Body of pancreas (tissue), 4 donors: Measurements from ENCODE around the gene PANX3. TPM values are rescaled to one million over a fixed set of nuclear protein-coding genes. Genes with fewer than 3 reads are reported as not detected.

ENCODE experiments used
- ATAC-seq: fragments of 150-250 bp; one replicate; pipeline ENCODE4 v1.9.1; 2016
- DNase-seq, 4 donors: peaks; one replicate each; pipeline ENCODE4 v3.0.0-alpha.2; 2019
- H3K27ac ChIP-seq, 4 donors: fragments of 200-600 bp; sonication (generic); 1 replicate in 3 of 4; 2 replicates in 1 of 4; pipeline versions ENCODE4 v1.5.1 to v1.6.1; 2016 to 2019; ENCODE audit warnings: mild to moderate bottlenecking in 1 of 4, mixed read lengths in 1 of 4, moderate library complexity in 1 of 4
- H3K27me3 ChIP-seq, 2 donors: fragments of 200-600 bp; sonication (generic); one replicate each; pipeline ENCODE4 v1.6.0; 2016; ENCODE audit warnings: mild to moderate bottlenecking in 1 of 2
- H3K36me3 ChIP-seq, 2 donors: fragments of 200-600 bp; sonication (generic); replicated peaks in 1 of 2; 2 replicates each; pipeline ENCODE4 v1.5.1; 2016; ENCODE audit warnings: low read depth in 2 of 2; ENCODE audit not compliant: insufficient read depth in 1 of 2
- H3K4me1 ChIP-seq: fragments of 200-600 bp; sonication (generic); one replicate; pipeline ENCODE4 v1.6.0; 2016
- H3K4me3 ChIP-seq, 2 donors: fragments of 200-600 bp; sonication (generic); 1 replicate in 1 of 2; 2 replicates in 1 of 2; pipeline ENCODE4 v1.5.1; 2016 to 2019
- H3K9me3 ChIP-seq, 3 donors: fragments of 200-600 bp; sonication (generic); 1 replicate in 2 of 3; 2 replicates in 1 of 3; pipeline ENCODE4 v1.5.1; 2016
- CTCF ChIP-seq, 7 experiments: fragments of 450-650 bp in 4 of 7; fragments of 200-600 bp in 3 of 7; sonication (generic) in 3 of 7; IDR thresholded peaks; one replicate each; pipeline ENCODE4 v1.5.1; 2016 to 2019; ENCODE audit warnings: antibody characterized with exemption in 7 of 7
- POLR2A ChIP-seq, 3 donors: fragments of 450-650 bp; IDR thresholded peaks; one replicate each; pipeline ENCODE4 v1.6.1; 2016; ENCODE audit warnings: antibody characterized with exemption in 3 of 3, mild to moderate bottlenecking in 2 of 3
- WGBS, 2 donors: methylation state at CpG; one replicate each; pipeline ENCODE4 v1.1.5; 2017; 5-methylcytosine and 5-hydroxymethylcytosine counted together
- intact Hi-C: fragments of 100-400 bp; cut with DNase I; formaldehyde crosslinking; loops from one replicate; pipeline ENCODE4 v1.15.1; 2023
- total RNA-seq, 2 donors: library from RNA; depleted of rRNA; stranded (reverse); fragments of >200 nt; gene quantifications; one replicate each; pipeline ENCODE4 v1.1.0, GENCODE V29; 2016

The PANX3 gene
- total RNA-seq, 2 donors from 2014 or later: not detected

GRCh38 chr11:124643605-124644425 is 32.6 kb downstream of the PANX3 start:
- Histone ChIP-seq H3K9me3 (no peaks in the 10 kb centered on the region), H3K4me1 (peaks cover 7% of the 10 kb centered on the region), H3K4me3 (no peak overlapping the region), H3K27me3 (no peaks in the 10 kb centered on the region), H3K36me3 (no peaks in the 10 kb centered on the region), H3K27ac (no peak overlapping the region)
- TF ChIP-seq POLR2A (IDR thresholded peaks at IDR 0.05): no peak
- no peak for TF ChIP-seq CTCF (IDR thresholded peaks at IDR 0.05)
- no peak for ATAC-seq
- WGBS, 2 donors: 22 to 27% methylated on average over 3 of the region's 3 CpGs
- intact Hi-C loops: loop anchor here (10.0 kb wide), 1 partner anchor 761 kb away; no protein-coding TSS in a partner anchor
- DNase-seq: no peak

GRCh38 chr11:124644426-124645280 is 33.4 kb downstream of the PANX3 start:
- intact Hi-C loops: loop anchor here (10.0 kb wide), 1 partner anchor 760 kb away; no protein-coding TSS in a partner anchor
- WGBS, 2 donors: 16 to 19% methylated on average over 16 of the region's 16 CpGs
- TF ChIP-seq CTCF (IDR thresholded peaks at IDR 0.05) (peak; percentile 67 to 88 (median 84)), POLR2A (IDR thresholded peaks at IDR 0.05) (no peak)
- DNase-seq: peak; percentile 59 to 73 (median 70)
- no peak overlapping the region for H3K4me3 ChIP-seq
- peaks cover 7% of the 10 kb centered on the region for H3K4me1 ChIP-seq
- ATAC-seq: peak; percentile 97
- no peaks in the 10 kb centered on the region for H3K9me3 ChIP-seq
- no peaks in the 10 kb centered on the region for H3K27me3 ChIP-seq
- H3K36me3 ChIP-seq: no peaks in the 10 kb centered on the region
- no peak overlapping the region for H3K27ac ChIP-seq

GRCh38 chr11:124646148-124646547 is 34.9 kb downstream of the PANX3 start:
- Histone ChIP-seq H3K9me3 (no peaks in the 10 kb centered on the region), H3K27ac (no peak overlapping the region), H3K36me3 (no peaks in the 10 kb centered on the region), H3K27me3 (no peaks in the 10 kb centered on the region), H3K4me3 (no peak overlapping the region), H3K4me1 (peaks cover 7% of the 10 kb centered on the region)
- 83 to 85% methylated on average over 3 of the region's 3 CpGs for WGBS, 2 donors
- ATAC-seq: no peak
- no peak for DNase-seq
- TF ChIP-seq POLR2A (IDR thresholded peaks at IDR 0.05) (no peak), CTCF (IDR thresholded peaks at IDR 0.05) (no peak)
- intact Hi-C loops: loop anchor here (10.0 kb wide), 1 partner anchor 759 kb away; no protein-coding TSS in a partner anchor

- no peak for TF ChIP-seq POLR2A (IDR thresholded peaks at IDR 0.05)
- TF ChIP-seq CTCF (IDR thresholded peaks at IDR 0.05): no peak
- Histone ChIP-seq H3K4me1 (peaks cover 7% of the 10 kb centered on the region), H3K36me3 (no peaks in the 10 kb centered on the region), H3K27me3 (no peaks in the 10 kb centered on the region), H3K27ac (no peak overlapping the region), H3K4me3 (no peak overlapping the region), H3K9me3 (no peaks in the 10 kb centered on the region)
- WGBS, 2 donors: 72 to 73% methylated on average over 6 of the region's 6 CpGs
- intact Hi-C loops: loop anchor here (10.0 kb wide), 1 partner anchor 756 kb away; no protein-coding TSS in a partner anchor
- no peak for DNase-seq
- ATAC-seq: no peak
Measured at GRCh38 chr11:124648610-124649009, 37.4 kb downstream of the PANX3 start.
